Parathyroid adenoma (tissue), 2 donors: ENCODE data around the gene ECE1.

Experiments used
- H2AFZ ChIP-seq: fragments of 300-600 bp; sonication (generic); one replicate; pipeline ENCODE4 v1.7.0; 2017; ENCODE audit warnings: antibody characterized with exemption, mild to moderate bottlenecking
- H3K27ac ChIP-seq: fragments of 300-600 bp; sonication (generic); one replicate; pipeline ENCODE4 v1.7.0; 2017
- H3K27me3 ChIP-seq: fragments of 300-600 bp; sonication (generic); one replicate; pipeline ENCODE4 v1.7.0; 2017; ENCODE audit warnings: low read length; ENCODE audit not compliant: control insufficient read depth, insufficient read depth
- H3K36me3 ChIP-seq: fragments of 300-600 bp; sonication (generic); one replicate; pipeline ENCODE4 v1.7.0; 2017; ENCODE audit warnings: low read length; ENCODE audit not compliant: control insufficient read depth, insufficient read depth
- H3K4me1 ChIP-seq: fragments of 300-600 bp; sonication (generic); one replicate; pipeline ENCODE4 v1.7.0; 2017; ENCODE audit warnings: control low read depth
- H3K4me2 ChIP-seq: fragments of 300-600 bp; sonication (generic); one replicate; pipeline ENCODE4 v1.7.0; 2017; ENCODE audit warnings: low read length
- H3K4me3 ChIP-seq: fragments of 300-600 bp; sonication (generic); one replicate; pipeline ENCODE4 v1.7.0; 2017; ENCODE audit warnings: low read depth, low read length
- H3K79me2 ChIP-seq: fragments of 300-600 bp; sonication (generic); one replicate; pipeline ENCODE4 v1.7.0; 2017; ENCODE audit warnings: control low read depth
- H3K9ac ChIP-seq: fragments of 300-600 bp; sonication (generic); one replicate; pipeline ENCODE4 v1.7.0; 2017; ENCODE audit warnings: mild to moderate bottlenecking
- H3K9me3 ChIP-seq: fragments of 300-600 bp; sonication (generic); one replicate; pipeline ENCODE4 v1.7.0; 2017; ENCODE audit warnings: low read length; ENCODE audit not compliant: control insufficient read depth
- TF ChIP-seq, protein P1 (sequence below): fragments of 300-600 bp; sonication (generic); IDR thresholded peaks from one replicate; pipeline ENCODE4 v1.7.0; 2017; ENCODE audit warnings: antibody characterized with exemption, mild to moderate bottlenecking
- donor health status: primary hyperparathyroidism.

ECE1 gene

DNA sequence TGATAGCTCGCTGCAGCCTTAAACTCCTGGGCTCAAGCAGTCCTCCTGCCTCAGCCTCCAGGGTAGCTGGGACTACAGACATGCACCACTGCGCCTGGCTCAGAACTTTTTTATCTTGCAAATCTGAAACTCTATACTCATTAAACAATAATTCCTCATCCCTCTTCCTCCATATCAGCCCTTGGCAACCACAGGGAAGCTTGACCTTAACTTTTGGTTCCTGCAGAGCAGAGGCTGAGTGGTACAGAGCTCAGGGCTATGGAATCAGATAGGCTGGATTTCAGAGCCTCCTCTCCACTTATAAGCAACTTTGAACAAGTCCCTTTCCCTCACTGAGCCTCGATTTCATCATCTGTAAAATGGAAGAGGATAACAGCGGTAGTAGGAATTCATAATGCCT, 47.4 kb downstream of the ECE1 start:
- no peaks in the 10 kb centered on the region for H3K9me3 ChIP-seq
- H3K4me1 ChIP-seq, result no peaks in the 10 kb centered on the region
- no peaks in the 10 kb centered on the region for H3K79me2 ChIP-seq
- H2AFZ ChIP-seq, result no peak overlapping the region
- H3K27ac ChIP-seq, result no peak overlapping the region
- TF ChIP-seq, protein P1, sequence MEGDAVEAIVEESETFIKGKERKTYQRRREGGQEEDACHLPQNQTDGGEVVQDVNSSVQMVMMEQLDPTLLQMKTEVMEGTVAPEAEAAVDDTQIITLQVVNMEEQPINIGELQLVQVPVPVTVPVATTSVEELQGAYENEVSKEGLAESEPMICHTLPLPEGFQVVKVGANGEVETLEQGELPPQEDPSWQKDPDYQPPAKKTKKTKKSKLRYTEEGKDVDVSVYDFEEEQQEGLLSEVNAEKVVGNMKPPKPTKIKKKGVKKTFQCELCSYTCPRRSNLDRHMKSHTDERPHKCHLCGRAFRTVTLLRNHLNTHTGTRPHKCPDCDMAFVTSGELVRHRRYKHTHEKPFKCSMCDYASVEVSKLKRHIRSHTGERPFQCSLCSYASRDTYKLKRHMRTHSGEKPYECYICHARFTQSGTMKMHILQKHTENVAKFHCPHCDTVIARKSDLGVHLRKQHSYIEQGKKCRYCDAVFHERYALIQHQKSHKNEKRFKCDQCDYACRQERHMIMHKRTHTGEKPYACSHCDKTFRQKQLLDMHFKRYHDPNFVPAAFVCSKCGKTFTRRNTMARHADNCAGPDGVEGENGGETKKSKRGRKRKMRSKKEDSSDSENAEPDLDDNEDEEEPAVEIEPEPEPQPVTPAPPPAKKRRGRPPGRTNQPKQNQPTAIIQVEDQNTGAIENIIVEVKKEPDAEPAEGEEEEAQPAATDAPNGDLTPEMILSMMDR, result no peak
- no peaks in the 10 kb centered on the region for H3K36me3 ChIP-seq
- no peak overlapping the region for H3K4me2 ChIP-seq
- H3K4me3 ChIP-seq, result no peak overlapping the region
- no peak overlapping the region for H3K9ac ChIP-seq
- no peaks in the 10 kb centered on the region for H3K27me3 ChIP-seq

- no peak overlapping the region for H3K4me2 ChIP-seq
- H3K4me3 ChIP-seq, result no peak overlapping the region
- H3K36me3 ChIP-seq, result no peaks in the 10 kb centered on the region
- no peaks in the 10 kb centered on the region for H3K4me1 ChIP-seq
- H3K79me2 ChIP-seq, result no peaks in the 10 kb centered on the region
- no peak overlapping the region for H2AFZ ChIP-seq
- H3K9me3 ChIP-seq, result no peaks in the 10 kb centered on the region
- H3K27me3 ChIP-seq, result no peaks in the 10 kb centered on the region
- no peak overlapping the region for H3K27ac ChIP-seq
- TF ChIP-seq, protein P1, result no peak
- no peak overlapping the region for H3K9ac ChIP-seq
These were observed 48.3 kb downstream of the ECE1 start for GRCh38 chr1:21241771-21242581.

DNA sequence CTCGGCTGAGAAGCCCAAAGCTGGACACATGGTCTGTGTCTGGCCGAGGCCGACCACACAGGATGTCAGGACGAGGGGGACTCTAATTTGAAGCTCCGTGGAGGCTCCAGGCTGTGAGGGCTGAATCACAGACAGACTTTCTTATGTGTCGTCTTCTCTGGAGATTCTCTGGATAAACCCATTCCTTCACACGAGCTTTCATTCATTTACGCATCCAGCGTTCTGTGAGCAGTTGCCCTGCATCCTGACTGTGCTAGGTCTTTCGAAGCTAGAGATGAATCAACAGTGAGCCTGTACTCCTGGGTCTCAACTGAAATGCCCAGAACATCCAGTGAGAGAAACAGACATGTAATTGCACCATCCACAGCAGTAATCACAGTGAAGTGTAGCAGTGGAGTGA, 49.6 kb downstream of the ECE1 start:
- H3K27me3 ChIP-seq, result no peaks in the 10 kb centered on the region
- H2AFZ ChIP-seq, result no peak overlapping the region
- no peaks in the 10 kb centered on the region for H3K9me3 ChIP-seq
- no peaks in the 10 kb centered on the region for H3K36me3 ChIP-seq
- no peaks in the 10 kb centered on the region for H3K79me2 ChIP-seq
- H3K4me2 ChIP-seq, result no peak overlapping the region
- no peak overlapping the region for H3K4me3 ChIP-seq
- H3K9ac ChIP-seq, result no peak overlapping the region
- TF ChIP-seq, protein P1, result no peak
- H3K27ac ChIP-seq, result no peak overlapping the region
- H3K4me1 ChIP-seq, result no peaks in the 10 kb centered on the region

DNA sequence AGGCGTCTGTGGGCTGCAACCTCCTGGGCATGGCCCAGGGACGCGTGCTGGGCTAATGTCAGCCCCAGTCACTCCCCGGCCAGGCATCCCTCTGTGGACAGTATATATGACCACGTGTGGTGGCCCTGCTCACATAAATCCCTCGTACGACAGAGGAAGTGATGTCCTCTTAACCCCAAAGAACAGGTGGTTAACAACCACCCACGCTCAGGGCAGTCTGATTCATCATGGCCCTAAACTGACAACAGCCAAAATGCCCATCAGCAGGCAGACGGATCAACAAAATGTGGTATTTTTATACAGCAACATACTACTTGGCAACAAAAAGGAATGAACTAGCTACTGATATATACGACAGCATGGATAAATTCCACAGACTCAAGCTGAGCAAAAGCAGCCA, 51.0 kb downstream of the ECE1 start:
- H3K79me2 ChIP-seq, result no peaks in the 10 kb centered on the region
- H3K9ac ChIP-seq, result no peak overlapping the region
- no peaks in the 10 kb centered on the region for H3K36me3 ChIP-seq
- TF ChIP-seq, protein P1, result no peak
- H3K27me3 ChIP-seq, result no peaks in the 10 kb centered on the region
- no peaks in the 10 kb centered on the region for H3K4me1 ChIP-seq
- no peak overlapping the region for H3K4me2 ChIP-seq
- H3K27ac ChIP-seq, result no peak overlapping the region
- H3K4me3 ChIP-seq, result no peak overlapping the region
- H2AFZ ChIP-seq, result no peak overlapping the region
- no peaks in the 10 kb centered on the region for H3K9me3 ChIP-seq
